ENCODE results near the gene TFR2. TPM values are rescaled to one million over a fixed set of nuclear protein-coding genes. Genes with fewer than 3 reads are reported as not detected.

TFR2 gene
- total RNA-seq (2022; extraction: Qiagen RNA extraction; ENCODE audit: low read depth) = 2.6 to 3.4 TPM (median 2.9 TPM) in 5 replicates

DNA sequence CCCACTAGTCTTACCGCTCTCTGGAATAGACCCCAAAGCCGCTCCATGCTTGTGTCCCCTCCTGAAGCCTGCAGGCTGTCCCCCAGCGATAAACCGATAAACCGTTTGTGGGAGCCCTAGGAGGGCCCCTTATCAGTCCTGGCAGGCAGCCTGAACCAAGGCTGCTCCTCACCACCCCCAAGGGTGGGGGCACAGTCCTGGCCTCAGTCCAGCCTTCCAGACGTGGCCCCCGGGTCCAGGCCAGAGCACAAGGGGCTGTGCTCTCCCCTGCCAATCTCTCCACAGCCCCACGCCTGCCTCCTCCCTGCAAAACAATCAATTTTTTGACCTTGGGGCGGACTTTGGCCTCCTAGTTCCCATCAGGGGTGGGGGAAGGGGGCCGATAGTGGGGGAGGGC lies at the start of gene TFR2:
TSS of gene TFR2 (minus strand) at position 90 of the 397 bp plus-strand sequence. CDS start at position 47, 43 bp downstream.

GRCh38 chr7:100673302-100673941 lies 32.1 kb upstream of the TFR2 start, which contains the start of gene GNB2:
Gene GNB2, plus strand, starts transcription at chr7:100673740. Its CDS starts 2,526 bp downstream, at chr7:100676266.

DNA sequence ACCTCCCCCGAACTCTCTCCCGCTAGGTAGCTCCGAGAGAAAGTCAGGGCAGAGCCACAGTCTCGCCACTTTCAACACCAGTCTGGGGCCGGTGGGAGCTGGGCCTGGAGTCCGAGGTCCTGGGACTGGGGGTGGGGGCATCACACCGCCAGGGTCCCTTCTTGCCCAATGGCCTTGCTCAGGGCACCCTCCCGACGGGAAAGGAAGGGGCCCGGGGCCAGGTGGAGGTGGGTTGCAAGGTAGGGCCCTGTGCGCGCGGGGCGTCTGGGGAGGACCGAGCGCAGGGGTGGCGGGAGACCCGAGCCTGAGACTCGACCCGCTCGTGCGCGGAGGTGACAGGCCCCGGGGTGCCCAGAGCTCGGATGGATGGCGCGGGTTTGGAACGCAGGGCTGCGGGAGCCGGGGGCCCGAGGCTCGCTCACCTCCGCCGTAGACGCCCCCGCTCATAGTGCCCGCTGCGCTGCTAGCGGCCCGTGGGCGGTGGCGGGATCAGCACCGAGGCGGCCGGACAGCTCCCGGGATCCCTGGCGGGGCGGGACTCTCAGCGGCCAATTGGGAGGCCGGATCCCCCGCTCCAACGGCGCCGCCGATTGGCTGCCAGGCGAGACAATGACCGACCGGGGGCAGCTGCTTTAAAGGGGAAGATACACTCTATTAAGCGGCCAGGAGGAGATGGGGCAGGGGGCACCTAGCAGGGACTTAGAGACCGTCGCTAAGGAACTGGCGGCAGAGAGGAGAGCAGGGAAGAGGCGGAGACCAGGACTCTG lies 14.7 kb upstream of the TFR2 start, which contains the start of gene ACTL6B:
TSS of gene ACTL6B (minus strand) at position 541 of the 767 bp plus-strand sequence. CDS start at position 447, 94 bp downstream.

GRCh38 chr7:100611983-100612729 lies 29.2 kb downstream of the TFR2 start, which contains the start of gene MOSPD3:
Gene MOSPD3, plus strand, starts transcription at chr7:100612540. Its CDS starts 252 bp downstream, at chr7:100612792.

DNA sequence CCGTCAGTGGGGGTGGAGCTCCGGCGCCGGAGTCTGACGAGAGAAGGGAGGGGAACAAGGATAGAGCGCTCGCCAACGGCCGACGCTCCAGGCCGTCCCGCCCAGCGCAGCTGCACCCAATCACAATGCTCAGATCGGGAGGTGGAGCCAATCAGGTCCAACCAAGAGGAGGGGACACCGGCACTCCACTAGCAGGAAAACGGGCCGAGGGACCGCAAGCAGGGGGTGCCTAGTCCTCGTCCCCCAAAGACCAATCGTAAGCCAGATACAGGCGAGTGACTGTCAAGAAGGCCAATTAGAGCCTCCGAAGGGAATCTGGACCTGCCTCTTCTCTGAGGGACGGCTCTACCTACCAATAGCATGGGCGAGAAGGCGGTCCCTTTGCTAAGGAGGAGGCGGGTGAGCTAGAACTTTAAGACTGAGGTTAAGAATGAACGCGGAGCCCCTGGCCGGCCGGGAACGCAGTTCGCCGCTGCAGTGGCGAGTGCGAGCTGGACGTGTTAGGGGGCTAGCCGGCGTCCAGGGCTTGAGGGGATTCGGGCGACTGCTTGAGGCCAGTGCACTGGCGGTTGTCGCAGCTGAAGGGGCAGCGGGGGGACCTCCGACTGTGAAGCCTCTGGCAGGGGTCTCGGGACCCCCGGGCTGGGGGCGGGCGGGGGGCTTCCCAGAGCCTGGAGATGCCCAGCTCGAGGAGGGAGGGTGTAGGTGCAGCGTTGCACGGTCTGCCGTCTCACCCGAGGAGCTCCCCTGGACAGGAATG lies 54.9 kb downstream of the TFR2 start, which contains the start of gene FBXO24:
TSS of gene FBXO24 (plus strand) at position 63 of the 760 bp plus-strand sequence. CDS start at position 361, 298 bp downstream.

GRCh38 chr7:100585511-100586265 lies 55.7 kb downstream of the TFR2 start, which contains the start of gene LRCH4:
Gene LRCH4, minus strand, starts transcription at chr7:100586129. Its CDS starts 29 bp downstream, at chr7:100586100.

GRCh38 chr7:100573691-100574361 lies 67.5 kb downstream of the TFR2 start, which contains the start of gene SAP25:
Gene SAP25, minus strand, starts transcription at chr7:100573900. Its CDS starts 158 bp downstream, at chr7:100573742.

Other genes starting within 250 kb of the TFR2 start
- 0.91 to 1.7 TPM (median 1.6 TPM) in 5 replicates for gene ZCWPW1, start 212.8 kb downstream of the TFR2 start, total RNA-seq (2022; extraction: Qiagen RNA extraction; ENCODE audit: low read depth)
- gene MEPCE, start 211.7 kb downstream of the TFR2 start, total RNA-seq (2022; extraction: Qiagen RNA extraction; ENCODE audit: low read depth) = 41.3 to 51.2 TPM (median 46.2 TPM) in 5 replicates
- 34.2 to 53.7 TPM (median 51.8 TPM) in 5 replicates for gene PPP1R35, start 205.1 kb downstream of the TFR2 start, total RNA-seq (2022; extraction: Qiagen RNA extraction; ENCODE audit: low read depth)
- 0.60 to 0.96 TPM (median 0.77 TPM) in 4 of 5 replicates, not detected in the other for gene SPACDR, start 177.3 kb downstream of the TFR2 start, total RNA-seq (2022; extraction: Qiagen RNA extraction; ENCODE audit: low read depth)
- gene TSC22D4, start 162.3 kb downstream of the TFR2 start, total RNA-seq (2022; extraction: Qiagen RNA extraction; ENCODE audit: low read depth) = 30.8 to 38.7 TPM (median 35.0 TPM) in 5 replicates
- 0.77 to 1.3 TPM (median 1.2 TPM) in 5 replicates for gene NYAP1, start 157.6 kb downstream of the TFR2 start, total RNA-seq (2022; extraction: Qiagen RNA extraction; ENCODE audit: low read depth)
- gene AGFG2, start 102.3 kb downstream of the TFR2 start, total RNA-seq (2022; extraction: Qiagen RNA extraction; ENCODE audit: low read depth) = 11.3 to 15.4 TPM (median 12.6 TPM) in 5 replicates
- 0.61 to 0.85 TPM (median 0.71 TPM) in 5 replicates for gene SAP25, start 67.7 kb downstream of the TFR2 start, total RNA-seq (2022; extraction: Qiagen RNA extraction; ENCODE audit: low read depth)
- gene LRCH4, start 55.4 kb downstream of the TFR2 start, total RNA-seq (2022; extraction: Qiagen RNA extraction; ENCODE audit: low read depth) = 10.6 to 16.3 TPM (median 15.0 TPM) in 5 replicates
- 0.14 to 0.60 TPM (median 0.35 TPM) in 5 replicates for gene FBXO24, start 55.2 kb downstream of the TFR2 start, total RNA-seq (2022; extraction: Qiagen RNA extraction; ENCODE audit: low read depth)
- gene PCOLCE, start 39.2 kb downstream of the TFR2 start, total RNA-seq (2022; extraction: Qiagen RNA extraction; ENCODE audit: low read depth) = 6.2 to 12.4 TPM (median 7.8 TPM) in 5 replicates
- gene MOSPD3, start 29.0 kb downstream of the TFR2 start, total RNA-seq (2022; extraction: Qiagen RNA extraction; ENCODE audit: low read depth) = 16.2 to 22.1 TPM (median 19.5 TPM) in 5 replicates
- gene ACTL6B, start 14.9 kb upstream of the TFR2 start, total RNA-seq (2022; extraction: Qiagen RNA extraction; ENCODE audit: low read depth) = not detected in 5 replicates
- gene GNB2, start 32.2 kb upstream of the TFR2 start, total RNA-seq (2022; extraction: Qiagen RNA extraction; ENCODE audit: low read depth) = 165 to 268 TPM (median 251 TPM) in 5 replicates
- 16.1 to 22.5 TPM (median 17.8 TPM) in 5 replicates for gene GIGYF1, start 52.7 kb upstream of the TFR2 start, total RNA-seq (2022; extraction: Qiagen RNA extraction; ENCODE audit: low read depth)
- gene POP7, start 64.6 kb upstream of the TFR2 start, total RNA-seq (2022; extraction: Qiagen RNA extraction; ENCODE audit: low read depth) = 72.6 to 107 TPM (median 103 TPM) in 5 replicates
- 0.03 TPM in 1 of 5 replicates, not detected in the others for gene EPO, start 78.9 kb upstream of the TFR2 start, total RNA-seq (2022; extraction: Qiagen RNA extraction; ENCODE audit: low read depth)
- gene ZAN, start 92.0 kb upstream of the TFR2 start, total RNA-seq (2022; extraction: Qiagen RNA extraction; ENCODE audit: low read depth) = not detected in 5 replicates
- gene EPHB4, start 186.0 kb upstream of the TFR2 start, total RNA-seq (2022; extraction: Qiagen RNA extraction; ENCODE audit: low read depth) = 37.3 to 43.6 TPM (median 42.9 TPM) in 5 replicates
- gene SLC12A9, start 211.2 kb upstream of the TFR2 start, total RNA-seq (2022; extraction: Qiagen RNA extraction; ENCODE audit: low read depth) = 13.4 to 16.7 TPM (median 15.2 TPM) in 5 replicates
- 38.1 to 61.9 TPM (median 55.4 TPM) in 5 replicates for gene TRIP6, start 225.8 kb upstream of the TFR2 start, total RNA-seq (2022; extraction: Qiagen RNA extraction; ENCODE audit: low read depth)
- 121 to 158 TPM (median 149 TPM) in 5 replicates for gene SRRT, start 233.6 kb upstream of the TFR2 start, total RNA-seq (2022; extraction: Qiagen RNA extraction; ENCODE audit: low read depth)
- 4.7 to 7.2 TPM (median 5.4 TPM) in 5 replicates for gene UFSP1, start 248.2 kb upstream of the TFR2 start, total RNA-seq (2022; extraction: Qiagen RNA extraction; ENCODE audit: low read depth)